Measurements from ENCODE around the gene STK38L. TPM values are rescaled to one million over a fixed set of nuclear protein-coding genes. Genes with fewer than 3 reads are reported as not detected.

Gene STK38L
- polyA plus RNA-seq, 1 experiment, result 4.8 TPM

DNA sequence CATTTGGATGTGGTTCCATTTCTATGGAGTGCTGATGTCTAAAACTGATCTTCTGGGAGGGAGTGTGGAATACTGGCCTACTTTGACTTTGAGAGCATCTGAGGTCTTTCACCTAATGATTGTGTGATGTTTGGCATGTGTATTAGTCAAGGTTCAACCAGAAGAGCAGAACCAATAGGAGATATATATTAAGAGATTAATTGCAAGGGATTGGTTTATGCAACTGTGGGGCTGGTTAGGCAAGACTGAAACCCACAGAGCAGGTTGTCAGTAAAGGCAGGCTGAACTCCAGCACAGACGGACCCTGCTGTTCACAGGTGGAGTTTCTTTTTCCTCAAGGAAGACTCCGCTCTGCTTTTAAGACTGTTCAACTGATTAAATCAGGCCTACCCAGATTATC, 100.2 kb downstream of the STK38L start:
- H3K27me3 ChIP-seq (ENCODE audit: control insufficient read depth, insufficient read depth, low read length), result no peaks in the 10 kb centered on the region
- TF ChIP-seq, protein P1, sequence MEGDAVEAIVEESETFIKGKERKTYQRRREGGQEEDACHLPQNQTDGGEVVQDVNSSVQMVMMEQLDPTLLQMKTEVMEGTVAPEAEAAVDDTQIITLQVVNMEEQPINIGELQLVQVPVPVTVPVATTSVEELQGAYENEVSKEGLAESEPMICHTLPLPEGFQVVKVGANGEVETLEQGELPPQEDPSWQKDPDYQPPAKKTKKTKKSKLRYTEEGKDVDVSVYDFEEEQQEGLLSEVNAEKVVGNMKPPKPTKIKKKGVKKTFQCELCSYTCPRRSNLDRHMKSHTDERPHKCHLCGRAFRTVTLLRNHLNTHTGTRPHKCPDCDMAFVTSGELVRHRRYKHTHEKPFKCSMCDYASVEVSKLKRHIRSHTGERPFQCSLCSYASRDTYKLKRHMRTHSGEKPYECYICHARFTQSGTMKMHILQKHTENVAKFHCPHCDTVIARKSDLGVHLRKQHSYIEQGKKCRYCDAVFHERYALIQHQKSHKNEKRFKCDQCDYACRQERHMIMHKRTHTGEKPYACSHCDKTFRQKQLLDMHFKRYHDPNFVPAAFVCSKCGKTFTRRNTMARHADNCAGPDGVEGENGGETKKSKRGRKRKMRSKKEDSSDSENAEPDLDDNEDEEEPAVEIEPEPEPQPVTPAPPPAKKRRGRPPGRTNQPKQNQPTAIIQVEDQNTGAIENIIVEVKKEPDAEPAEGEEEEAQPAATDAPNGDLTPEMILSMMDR (IDR thresholded peaks at IDR 0.05; ENCODE audit: insufficient read depth, low read depth, low read length), result no peak
- no peak overlapping the region for H3K4me3 ChIP-seq (ENCODE audit: low read depth, low read length)
- ChIA-PET POLR2A (no interaction called here), CTCF (interaction anchor here (0.9 to 2.4 kb wide), 4 partner anchors 11 to 36 kb away, joined by 3 to 9 read pairs (median 3); no protein-coding TSS in a partner anchor)
- no peak for DNase-seq (ENCODE audit: low read depth)
- H3K36me3 ChIP-seq (ENCODE audit: control insufficient read depth, insufficient read depth, low read length), result no peaks in the 10 kb centered on the region

DNA sequence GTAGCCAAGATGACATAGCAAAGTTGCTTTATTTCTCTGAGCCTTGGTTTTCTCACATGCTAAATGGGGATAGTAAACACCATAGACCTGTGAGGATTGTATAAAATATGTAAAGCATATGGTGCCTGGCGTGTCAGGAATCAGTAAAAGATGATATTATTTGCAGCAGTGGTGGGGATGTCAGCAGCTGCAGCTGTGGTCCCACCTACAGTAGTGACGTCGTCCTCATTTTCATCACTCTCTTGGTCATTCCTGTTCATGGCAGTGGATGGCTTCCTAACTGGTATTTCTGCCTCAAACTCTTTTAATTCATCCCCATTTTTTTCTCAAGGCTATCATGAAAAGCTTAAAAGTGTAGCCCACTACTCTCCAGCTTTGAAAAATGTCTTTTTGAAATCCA, 100.7 kb downstream of the STK38L start:
- DNase-seq (ENCODE audit: low read depth), result no peak
- H3K4me3 ChIP-seq (ENCODE audit: low read depth, low read length), result no peak overlapping the region
- TF ChIP-seq, protein P1 (IDR thresholded peaks at IDR 0.05; ENCODE audit: insufficient read depth, low read depth, low read length), result no peak
- ChIA-PET CTCF (interaction anchor here (0.6 to 2.4 kb wide), 3 partner anchors 10 to 460 kb away, joined by 3 to 9 read pairs (median 3); no protein-coding TSS in a partner anchor), POLR2A (no interaction called here)
- H3K36me3 ChIP-seq (ENCODE audit: control insufficient read depth, insufficient read depth, low read length), result no peaks in the 10 kb centered on the region
- H3K27me3 ChIP-seq (ENCODE audit: control insufficient read depth, insufficient read depth, low read length), result no peaks in the 10 kb centered on the region

DNA sequence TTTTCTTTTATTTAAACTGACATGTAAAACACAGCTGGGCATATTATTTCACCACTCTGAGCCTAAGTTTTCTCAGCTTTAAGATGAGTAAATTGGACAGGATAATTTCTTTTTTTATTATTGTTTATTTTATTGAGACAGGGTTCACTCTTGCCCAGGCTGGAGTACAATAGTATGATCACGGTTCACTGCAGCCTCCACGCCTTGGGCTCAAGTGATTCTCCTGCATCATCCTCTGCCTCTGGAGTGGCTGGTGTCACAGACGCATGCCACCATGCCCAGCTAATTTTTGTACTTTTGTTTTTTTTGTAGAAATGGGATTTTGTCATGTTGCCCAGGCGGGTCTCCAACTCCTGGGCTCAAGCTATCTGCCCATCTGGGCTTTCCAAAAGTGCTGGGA, 101.3 kb downstream of the STK38L start:
- ChIA-PET CTCF (interaction anchor here (0.6 to 2.4 kb wide), 3 partner anchors 10 to 460 kb away, joined by 3 to 9 read pairs (median 3); no protein-coding TSS in a partner anchor), POLR2A (no interaction called here)
- Histone ChIP-seq H3K36me3 (ENCODE audit: control insufficient read depth, insufficient read depth, low read length) (no peaks in the 10 kb centered on the region), H3K4me3 (ENCODE audit: low read depth, low read length) (no peak overlapping the region), H3K27me3 (ENCODE audit: control insufficient read depth, insufficient read depth, low read length) (no peaks in the 10 kb centered on the region)
- no peak for DNase-seq (ENCODE audit: low read depth)
- TF ChIP-seq, protein P1 (IDR thresholded peaks at IDR 0.05; ENCODE audit: insufficient read depth, low read depth, low read length), result no peak

DNA sequence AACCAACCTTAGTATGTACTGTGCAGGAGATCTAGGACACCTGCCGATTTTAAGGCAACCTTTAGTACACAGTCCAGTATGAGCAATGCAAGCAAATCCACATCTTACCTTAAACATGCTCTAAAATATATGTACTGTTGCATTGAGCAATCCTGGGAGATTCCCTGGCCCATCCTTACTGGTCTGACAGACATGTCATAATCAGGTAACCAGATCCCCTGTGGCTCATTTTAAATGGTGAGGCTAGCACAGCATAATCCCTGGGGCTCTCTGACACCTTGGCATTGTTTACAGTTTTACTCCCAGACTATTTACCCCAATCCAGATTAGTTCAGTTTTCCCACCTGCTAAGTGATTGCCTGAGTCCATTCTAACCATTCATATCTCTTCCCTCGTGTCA, 103.7 kb downstream of the STK38L start:
- Histone ChIP-seq H3K36me3 (ENCODE audit: control insufficient read depth, insufficient read depth, low read length) (no peaks in the 10 kb centered on the region), H3K27me3 (ENCODE audit: control insufficient read depth, insufficient read depth, low read length) (no peaks in the 10 kb centered on the region), H3K4me3 (ENCODE audit: low read depth, low read length) (no peak overlapping the region)
- CTCF ChIA-PET, result no interaction called here
- POLR2A ChIA-PET, result no interaction called here
- TF ChIP-seq, protein P1 (IDR thresholded peaks at IDR 0.05; ENCODE audit: insufficient read depth, low read depth, low read length), result no peak
- DNase-seq (ENCODE audit: low read depth), result no peak

DNA sequence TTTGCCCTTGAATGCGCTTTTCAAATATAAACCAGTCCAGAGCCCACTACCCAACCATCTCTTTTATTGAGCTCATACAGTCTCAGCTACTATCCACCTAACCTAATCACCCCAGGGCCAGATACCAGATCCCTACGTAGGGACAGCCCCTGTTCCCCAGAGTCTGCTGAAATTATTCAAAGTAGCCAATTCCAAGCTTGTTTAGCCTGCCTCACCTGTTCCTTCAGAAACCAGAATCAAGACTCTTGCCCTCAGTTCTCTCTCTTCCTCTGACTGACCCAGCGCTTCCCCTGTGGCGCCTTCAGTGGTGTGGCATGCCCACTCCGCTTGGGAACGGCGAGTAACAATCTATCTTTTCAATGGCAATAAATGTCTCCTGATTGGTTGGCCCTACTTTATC, 107.4 kb downstream of the STK38L start:
- ChIA-PET CTCF (no interaction called here), POLR2A (no interaction called here)
- TF ChIP-seq, protein P1 (IDR thresholded peaks at IDR 0.05; ENCODE audit: insufficient read depth, low read depth, low read length), result no peak
- no peaks in the 10 kb centered on the region for H3K36me3 ChIP-seq (ENCODE audit: control insufficient read depth, insufficient read depth, low read length)
- no peak overlapping the region for H3K4me3 ChIP-seq (ENCODE audit: low read depth, low read length)
- H3K27me3 ChIP-seq (ENCODE audit: control insufficient read depth, insufficient read depth, low read length), result no peaks in the 10 kb centered on the region
- DNase-seq (ENCODE audit: low read depth), result no peak

Measured in BJ (cell line).